ENCODE results near the gene CRLF1.
A peak's percentile ranks its signal among the peaks of the same experiment; 100 is the strongest.

Gene CRLF1

DNA sequence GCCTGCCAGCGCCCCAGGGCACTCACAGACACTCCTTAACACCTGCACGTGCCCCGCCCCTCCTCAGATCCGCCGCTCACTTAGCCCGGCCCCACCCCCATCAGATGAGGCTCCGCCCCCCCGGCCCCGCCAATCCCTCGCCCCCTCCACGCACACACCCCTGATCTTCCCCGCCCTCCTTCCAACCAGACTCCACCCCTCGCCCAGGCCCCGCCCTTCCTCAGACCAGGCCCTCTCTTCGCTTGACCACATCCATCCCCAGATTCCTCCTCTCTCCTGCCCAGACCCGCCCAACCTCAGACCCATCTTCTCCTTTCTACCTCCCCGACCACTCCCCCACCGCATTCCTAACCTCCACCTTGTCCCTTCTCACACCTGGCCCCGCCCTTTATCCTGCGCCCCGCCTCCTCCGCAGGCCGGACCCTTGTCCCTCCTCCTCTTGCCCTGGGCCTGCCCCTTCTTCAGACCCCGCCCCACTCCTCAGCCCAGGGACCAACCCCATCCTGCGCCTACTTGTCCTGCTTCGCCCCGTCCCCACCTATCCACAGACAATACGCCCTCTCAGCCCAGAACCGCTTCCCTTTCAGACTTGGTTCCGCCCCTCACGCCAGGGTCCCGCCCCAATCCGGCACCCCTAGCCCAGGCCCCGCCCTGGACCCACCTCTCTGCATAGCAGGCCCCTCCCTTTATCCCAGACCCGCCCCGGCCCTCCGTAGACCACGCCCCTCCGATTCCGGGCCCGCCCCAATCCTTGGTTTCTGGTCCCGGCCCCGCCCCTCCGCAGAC, 29.8 kb upstream of the CRLF1 start:
- peak; percentile 98 to 99 for DNase-seq

GRCh38 chr19:18635831-18636182, 29.2 kb upstream of the CRLF1 start:
- no peak for DNase-seq

DNA sequence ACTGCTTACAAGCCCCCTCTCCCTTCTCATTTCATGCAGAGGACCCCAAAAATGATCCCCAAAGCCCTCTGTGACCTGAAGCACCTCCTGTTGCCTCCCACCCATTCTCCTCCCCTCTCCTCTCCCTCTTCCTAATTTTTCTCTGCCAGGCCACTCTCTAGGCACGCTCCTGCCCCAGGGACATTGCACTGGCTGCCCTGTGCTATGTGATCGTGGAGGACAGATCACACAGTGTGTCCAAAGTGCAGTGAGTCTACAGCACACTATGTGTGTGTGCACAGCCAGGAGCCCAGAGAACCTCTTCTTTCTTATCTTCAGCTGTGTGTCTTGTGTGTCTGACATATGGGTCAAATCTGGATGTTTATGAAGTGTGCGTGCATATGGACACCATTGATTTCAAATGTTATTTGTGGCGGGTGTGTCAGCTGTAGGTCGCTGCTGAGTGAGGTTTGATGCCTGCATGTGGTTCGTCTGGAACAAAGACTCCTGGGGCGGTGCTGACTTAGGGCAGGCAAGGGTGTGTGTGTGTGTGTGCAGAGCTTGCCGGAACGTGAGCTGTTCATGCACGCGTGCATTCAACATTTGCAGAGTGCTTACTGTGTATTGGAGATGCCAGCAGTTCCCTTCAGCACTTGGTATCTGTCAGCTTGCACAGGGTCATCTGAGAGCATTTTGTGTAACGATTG, 28.2 kb upstream of the CRLF1 start:
- no peak for DNase-seq

GRCh38 chr19:18633321-18633720, 26.7 kb upstream of the CRLF1 start:
- DNase-seq = no peak

GRCh38 chr19:18629166-18630088, 22.8 kb upstream of the CRLF1 start:
- DNase-seq = peak in 1 of 2 donors; percentile 36

- DNase-seq = no peak
Measured at GRCh38 chr19:18626906-18627305, 20.3 kb upstream of the CRLF1 start.

GRCh38 chr19:18620902-18621301, 14.3 kb upstream of the CRLF1 start:
- no peak for DNase-seq

GRCh38 chr19:18620311-18620710, 13.7 kb upstream of the CRLF1 start:
- DNase-seq = no peak

- DNase-seq = no peak
Measured at GRCh38 chr19:18618236-18618635, 11.6 kb upstream of the CRLF1 start.

DNA sequence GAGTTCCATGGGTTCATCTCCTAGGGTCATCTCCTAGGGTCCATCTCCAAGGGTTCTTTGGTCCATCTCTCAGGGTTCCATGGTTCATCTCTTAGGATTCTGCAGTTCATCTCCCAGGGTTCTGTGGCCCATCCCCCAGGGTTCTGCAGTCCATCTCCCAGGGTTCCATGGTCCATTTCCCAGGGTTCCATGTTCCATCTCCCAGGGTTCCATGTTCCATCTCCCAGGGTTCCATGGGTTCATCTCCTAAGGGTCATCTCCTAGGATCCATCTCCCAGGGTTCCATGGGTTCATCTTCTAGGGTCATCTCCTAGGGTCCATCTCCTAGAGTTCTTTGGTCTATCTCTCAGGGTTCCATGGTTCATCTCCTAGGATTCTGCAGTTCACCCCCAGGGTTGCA, 11.0 kb upstream of the CRLF1 start:
- DNase-seq = no peak

GRCh38 chr19:18616023-18616422, 9.4 kb upstream of the CRLF1 start:
- DNase-seq = no peak

DNA sequence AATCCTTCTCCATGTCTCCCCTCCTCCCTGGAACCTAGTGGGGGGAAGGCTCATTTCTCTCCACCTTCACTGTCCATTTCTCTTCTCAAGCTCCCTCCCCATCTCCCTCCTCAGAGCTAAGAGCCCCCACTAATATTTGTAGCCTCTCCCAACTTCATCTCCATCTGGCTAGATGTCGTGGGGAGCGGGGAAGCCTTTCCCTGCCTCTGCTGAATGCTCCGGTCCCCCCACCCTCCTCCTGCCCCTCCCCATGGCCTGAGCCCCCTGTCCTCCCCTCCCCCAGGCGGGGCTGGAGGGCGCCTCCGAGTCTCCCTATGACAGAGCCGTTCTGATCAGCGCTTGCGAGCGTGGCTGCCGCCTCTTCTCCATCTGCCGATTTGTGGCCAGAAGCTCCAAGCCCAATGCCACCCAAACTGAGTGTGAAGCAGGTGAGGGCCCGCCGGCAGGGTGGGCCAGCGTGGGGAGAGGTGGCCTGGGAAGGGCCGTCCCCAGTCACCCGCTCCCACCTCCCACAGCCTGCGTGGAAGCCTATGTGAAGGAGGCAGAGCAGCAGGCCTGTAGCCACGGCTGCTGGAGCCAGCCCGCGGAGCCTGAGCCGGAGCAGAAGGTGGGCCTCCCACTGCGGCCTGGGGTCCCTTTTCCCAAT, 7.1 kb upstream of the CRLF1 start:
- DNase-seq = no peak

- no peak for DNase-seq
Measured at GRCh38 chr19:18612772-18613588, 6.4 kb upstream of the CRLF1 start, which contains the start of gene TMEM59L. Gene TMEM59L, plus strand, starts transcription at chr19:18612870. Its CDS starts 89 bp downstream, at chr19:18612959.

DNA sequence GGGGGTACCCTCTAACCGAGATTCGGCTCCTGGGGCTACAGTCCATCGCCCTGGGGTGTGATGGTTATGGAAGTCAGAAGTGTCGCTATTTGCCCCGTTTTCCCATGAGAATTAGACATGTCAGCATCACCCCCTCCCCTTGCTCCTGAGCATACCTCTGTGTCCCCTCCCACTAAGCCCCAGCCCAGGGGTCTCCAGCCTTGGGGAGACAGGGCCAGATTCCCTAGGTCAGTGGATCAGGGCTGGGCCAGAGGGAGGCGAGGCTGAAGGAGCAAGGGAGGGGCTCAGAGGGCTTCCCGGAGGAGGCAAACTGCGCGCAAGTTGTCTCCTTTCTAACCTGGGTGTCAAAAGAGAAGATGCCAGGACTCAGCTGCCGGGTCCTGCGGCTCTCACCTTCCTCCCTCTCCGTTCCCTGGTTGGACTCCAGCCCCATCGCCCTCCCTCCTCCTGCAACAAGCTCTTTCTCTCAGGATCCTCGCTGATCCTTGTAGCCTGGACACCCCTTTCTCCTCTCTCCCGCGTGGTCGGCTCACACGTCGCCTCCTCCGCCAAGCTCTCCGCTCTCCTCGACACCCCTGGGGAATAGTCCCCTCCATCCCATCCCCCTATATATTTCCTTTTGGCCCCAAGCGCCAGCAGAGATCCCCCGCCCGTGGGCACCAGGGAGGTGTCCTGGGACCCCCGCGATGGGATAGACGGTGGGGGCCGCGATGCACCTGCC, 5.6 kb upstream of the CRLF1 start:
- no peak for DNase-seq

- DNase-seq = no peak
Measured at GRCh38 chr19:18611327-18612050, 4.9 kb upstream of the CRLF1 start.

GRCh38 chr19:18610556-18611326, 4.1 kb upstream of the CRLF1 start:
- DNase-seq = no peak

DNA sequence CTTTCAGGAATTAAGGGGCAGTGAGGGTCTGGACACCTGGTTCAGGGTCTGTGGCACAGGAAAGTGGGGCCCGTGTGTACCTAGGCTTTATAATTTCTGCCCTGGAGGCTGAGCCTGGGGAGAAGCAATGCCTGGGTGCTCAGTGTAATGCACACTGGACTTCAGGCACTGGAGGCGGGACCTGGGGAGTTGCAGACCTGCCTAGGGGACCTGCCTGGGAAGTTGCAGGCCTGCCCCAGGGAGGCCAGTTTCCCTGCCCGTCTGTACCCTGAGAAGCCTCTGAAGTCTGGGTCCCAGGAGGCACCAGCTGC, 3.6 kb upstream of the CRLF1 start:
- DNase-seq = no peak

GRCh38 chr19:18609717-18610051, 3.1 kb upstream of the CRLF1 start:
- DNase-seq = no peak

GRCh38 chr19:18608805-18609716, 2.5 kb upstream of the CRLF1 start:
- DNase-seq = no peak

Data from inflammatory macrophage (primary cell).